GM18861 (cell line): Measurements from ENCODE around the gene MKI67.

ENCODE experiments used
- ATAC-seq: cut with Tn5 transposase; IDR thresholded peaks from one replicate; pipeline ENCODE4 v1.9.1; 2021; ENCODE audit not compliant: unreplicated experiment

MKI67 gene

GRCh38 chr10:128086003-128086863 is 40.0 kb downstream of the MKI67 start:
- no peak for ATAC-seq

- no peak for ATAC-seq
Observed at GRCh38 chr10:128084991-128085390, 41.2 kb downstream of the MKI67 start.

GRCh38 chr10:128084364-128084763 is 41.9 kb downstream of the MKI67 start:
- no peak for ATAC-seq

GRCh38 chr10:128083191-128083895 is 42.9 kb downstream of the MKI67 start:
- ATAC-seq = no peak

GRCh38 chr10:128081720-128082119 is 44.5 kb downstream of the MKI67 start:
- ATAC-seq = no peak

GRCh38 chr10:128081222-128081621 is 45.0 kb downstream of the MKI67 start:
- ATAC-seq = no peak

- no peak for ATAC-seq
Observed at GRCh38 chr10:128080641-128081040, 45.6 kb downstream of the MKI67 start.

GRCh38 chr10:128080231-128080630 is 46.0 kb downstream of the MKI67 start:
- no peak for ATAC-seq

- no peak for ATAC-seq
Observed at GRCh38 chr10:128078136-128078969, 47.9 kb downstream of the MKI67 start.

- ATAC-seq = no peak
Observed at GRCh38 chr10:128077155-128077875, 48.9 kb downstream of the MKI67 start.

- ATAC-seq = no peak
Observed at GRCh38 chr10:128074589-128074988, 51.6 kb downstream of the MKI67 start.

GRCh38 chr10:128073890-128074289 is 52.3 kb downstream of the MKI67 start:
- no peak for ATAC-seq

GRCh38 chr10:128072941-128073645 is 53.1 kb downstream of the MKI67 start:
- ATAC-seq = no peak

- no peak for ATAC-seq
Observed at GRCh38 chr10:128072046-128072445, 54.2 kb downstream of the MKI67 start.

- no peak for ATAC-seq
Observed at GRCh38 chr10:128071417-128071782, 54.8 kb downstream of the MKI67 start.

GRCh38 chr10:128070721-128071416 is 55.4 kb downstream of the MKI67 start:
- ATAC-seq = no peak

- ATAC-seq = no peak
Observed at GRCh38 chr10:128070161-128070560, 56.1 kb downstream of the MKI67 start.

- ATAC-seq = peak; percentile 37
Observed at GRCh38 chr10:128069351-128070051, 56.7 kb downstream of the MKI67 start.
